Measurements from ENCODE around the gene MYO1D.

- TF ChIP-seq CTCF (IDR thresholded peaks at IDR 0.05; ENCODE audit: low read depth, low read length): no peak
- TF ChIP-seq EZH2phosphoT487 (IDR thresholded peaks at IDR 0.05; ENCODE audit: low read depth): no peak
These were observed 129.1 kb downstream of the MYO1D start for GRCh38 chr17:32747856-32748255.

Measured in OCI-LY3 (cell line).